Gastroesophageal sphincter (tissue), 3 donors: ENCODE data around the gene ATP10A.

ENCODE experiments used
- POLR2AphosphoS5 ChIP-seq: sonication (generic); formaldehyde crosslinking; IDR thresholded peaks from one replicate; pipeline ENCODE4 v1.6.1; 2017; ENCODE audit warnings: antibody characterized with exemption
- TF ChIP-seq, protein P1 (sequence below), 4 experiments: fragments of 200-600 bp in 2 of 4; fragments of 450-650 bp in 2 of 4; sonication (generic) in 1 of 4; IDR thresholded peaks; one replicate each; pipeline ENCODE4 v1.5.1; 2017 to 2019; ENCODE audit warnings: antibody characterized with exemption in 4 of 4, mild to moderate bottlenecking in 2 of 4, moderate library complexity in 2 of 4

DNA sequence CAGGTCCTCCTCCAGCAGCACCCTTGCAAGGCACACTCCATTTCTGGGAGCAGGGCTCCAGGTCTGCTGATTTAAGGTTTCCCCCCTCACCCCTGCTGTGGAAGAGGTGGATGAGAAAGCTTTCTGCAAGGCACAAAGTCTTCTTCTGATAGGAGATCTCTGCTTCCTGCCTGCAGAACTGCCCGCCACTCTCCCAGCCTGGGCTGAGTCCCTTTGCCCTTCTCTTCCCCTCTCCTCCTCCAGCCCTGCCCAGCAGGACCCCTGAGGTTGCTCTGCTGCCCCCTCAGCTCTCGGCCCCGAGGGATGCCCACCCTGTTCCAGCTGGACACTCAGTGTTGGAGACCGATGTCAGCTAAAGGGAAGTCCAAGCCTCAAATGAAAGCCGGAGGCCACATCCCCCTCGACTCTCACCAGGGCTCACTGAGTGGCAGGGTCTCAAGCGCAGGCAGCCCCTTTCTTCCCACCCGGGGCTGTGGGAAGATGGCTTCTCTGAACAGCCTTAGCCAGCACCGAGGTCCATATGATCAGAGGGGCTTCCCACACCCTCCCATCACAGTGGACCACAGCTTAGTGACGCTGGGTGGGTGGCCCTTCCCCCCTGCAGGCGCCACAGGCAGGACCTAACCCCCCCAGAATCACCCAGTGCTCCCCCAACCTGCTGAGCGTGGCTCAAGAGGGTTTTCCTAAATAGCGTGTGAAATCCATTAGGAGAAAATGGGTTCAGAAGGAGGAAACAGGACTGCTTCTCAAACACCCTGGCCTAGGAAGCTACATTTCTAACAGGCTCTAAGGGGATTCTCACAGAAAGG, 4.0 kb downstream of the ATP10A start:
- TF ChIP-seq, protein P1, sequence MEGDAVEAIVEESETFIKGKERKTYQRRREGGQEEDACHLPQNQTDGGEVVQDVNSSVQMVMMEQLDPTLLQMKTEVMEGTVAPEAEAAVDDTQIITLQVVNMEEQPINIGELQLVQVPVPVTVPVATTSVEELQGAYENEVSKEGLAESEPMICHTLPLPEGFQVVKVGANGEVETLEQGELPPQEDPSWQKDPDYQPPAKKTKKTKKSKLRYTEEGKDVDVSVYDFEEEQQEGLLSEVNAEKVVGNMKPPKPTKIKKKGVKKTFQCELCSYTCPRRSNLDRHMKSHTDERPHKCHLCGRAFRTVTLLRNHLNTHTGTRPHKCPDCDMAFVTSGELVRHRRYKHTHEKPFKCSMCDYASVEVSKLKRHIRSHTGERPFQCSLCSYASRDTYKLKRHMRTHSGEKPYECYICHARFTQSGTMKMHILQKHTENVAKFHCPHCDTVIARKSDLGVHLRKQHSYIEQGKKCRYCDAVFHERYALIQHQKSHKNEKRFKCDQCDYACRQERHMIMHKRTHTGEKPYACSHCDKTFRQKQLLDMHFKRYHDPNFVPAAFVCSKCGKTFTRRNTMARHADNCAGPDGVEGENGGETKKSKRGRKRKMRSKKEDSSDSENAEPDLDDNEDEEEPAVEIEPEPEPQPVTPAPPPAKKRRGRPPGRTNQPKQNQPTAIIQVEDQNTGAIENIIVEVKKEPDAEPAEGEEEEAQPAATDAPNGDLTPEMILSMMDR (IDR thresholded peaks at IDR 0.05) = no peak
- no peak for TF ChIP-seq POLR2AphosphoS5
